Heart left ventricle (tissue), 13 donors: ENCODE data around the gene PLCB1.

Experiments
- CTCF ChIP-seq, 12 donors: fragments of 200-600 bp; sonication (generic) in 4 of 12; IDR thresholded peaks; one replicate each; pipeline versions ENCODE4 v1.5.0 to v1.8.0; 2018 to 2022; ENCODE audit warnings: antibody characterized with exemption in 12 of 12, mild to moderate bottlenecking in 5 of 12
- POLR2A ChIP-seq, 2 donors: fragments of 450-650 bp; IDR thresholded peaks; one replicate each; pipeline ENCODE4 v1.6.1; 2017; ENCODE audit warnings: antibody characterized with exemption in 2 of 2, mild to moderate bottlenecking in 2 of 2, moderate library complexity in 2 of 2
- donor health status: ischemic (EF 13 %, LVEDD 7.1; RV severe dilation, severe dysfunction).
- donor health status: DM: no; HTN: yes; CAD: no.
- donor health status: DM: no; HTN: no; CAD: no.
- donor health status: ischemic (EF 25% LVEDD 6.9; RV normal size, moderate dysfunction).
- donor health status: ischemic (EF 25% LVEDD 5.7; RV mildly dilated, moderate dysfunction).
- donor health status: ischemic (EF 35%, LVEDD 5.7; RV mildly dilated, moderate dysfunction).
- donor health status: nonischemic (EF 11% LVEDD 7.7; RV severe dilation, severe dysfunction).
- donor health status: DM: yes; HTN: yes; CAD: no.
- donor health status: PGD.
- donor health status: ischemic (EF 29% LVEDD 5.4; RV normal size, mild dysfunction).
- donor health status: nonischemic (EF 23%, LVEDD 6.1; RV moderate dilation, normal function).

GRCh38 chr20:8744228-8744844 lies 612.3 kb downstream of the PLCB1 start:
- TF ChIP-seq CTCF (IDR thresholded peaks at IDR 0.05) = no peak
- no peak for TF ChIP-seq POLR2A (IDR thresholded peaks at IDR 0.05)
